AG04450 (cell line): ENCODE data around the gene CSNK2B. TPM values are rescaled to one million over a fixed set of nuclear protein-coding genes. Genes with fewer than 3 reads are reported as not detected.

ENCODE experiments used
- CTCF ChIA-PET: fragments of 300-600, 350-600 bp; formaldehyde crosslinking; extraction: SDS; loops from one replicate; lab custom pipeline; 2022; ENCODE audit warnings: antibody characterized with exemption, inconsistent platforms; lab: Charles Lee
- POLR2A ChIA-PET: fragments of 350-600 bp; formaldehyde crosslinking; extraction: SDS; loops from one replicate; lab custom pipeline; 2021; ENCODE audit warnings: antibody characterized with exemption, inconsistent platforms; lab: Yijun Ruan, JAX
- DNase-seq: peaks from one replicate; pipeline ENCODE4 v3.0.0-alpha.2; 2011; ENCODE audit warnings: low read depth, low spot score
- H3K27ac ChIP-seq: one replicate; pipeline ENCODE4 v1.5.1; 2012; ENCODE audit warnings: low read depth, low read length, control low read depth
- H3K27me3 ChIP-seq: one replicate; pipeline ENCODE4 v1.6.0; 2012; ENCODE audit warnings: low read length; ENCODE audit not compliant: control insufficient read depth, insufficient read depth
- H3K4me3 ChIP-seq: 2 replicates; pipeline ENCODE4 v1.5.1; 2011; ENCODE audit warnings: mild to moderate bottlenecking, low read depth, low read length, control low read depth
- H3K9me3 ChIP-seq: 2 replicates; pipeline ENCODE4 v1.5.1; 2012; ENCODE audit warnings: low read length; ENCODE audit not compliant: control insufficient read depth, insufficient read depth
- polyA plus RNA-seq: library from polyadenylated mRNA; depleted of rRNA; stranded (reverse); fragments of >200 nt; gene quantifications from 2 replicates; pipeline ENCODE4 v1.2.3, GENCODE V29; 2011
- TF ChIP-seq, protein P1 (sequence below): IDR thresholded peaks from 2 replicates; pipeline ENCODE4 v1.5.1; 2011; ENCODE audit warnings: low read depth, low read length, control low read depth, inconsistent platforms

The CSNK2B gene
- polyA plus RNA-seq, 1 experiment: 80.1 TPM

DNA sequence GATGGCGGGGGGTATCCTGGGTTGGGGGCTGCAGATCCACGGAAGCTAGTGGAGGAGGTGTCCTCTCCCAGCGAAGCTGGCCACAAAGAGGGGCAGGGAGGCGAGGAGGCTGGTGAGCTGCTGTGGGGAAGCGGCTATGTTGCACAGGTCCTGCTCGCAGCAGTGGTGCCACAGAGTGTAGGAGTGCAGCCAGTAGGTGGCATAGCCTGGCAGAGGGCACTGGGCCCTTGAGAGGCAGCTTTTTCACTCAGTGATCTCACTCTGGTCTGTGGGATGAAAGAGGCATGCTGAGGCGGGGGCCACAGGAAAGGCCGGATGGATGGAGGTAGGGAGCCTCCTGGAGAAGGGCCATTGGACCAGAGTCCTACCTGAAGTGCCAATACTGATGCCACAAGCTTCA lies 46.4 kb downstream of the CSNK2B start:
- DNase-seq: no peak
- POLR2A ChIA-PET: no interaction called here
- Histone ChIP-seq H3K27ac (no peak overlapping the region), H3K4me3 (no peak overlapping the region), H3K9me3 (no peaks in the 10 kb centered on the region), H3K27me3 (peaks cover 33% of the 10 kb centered on the region)
- TF ChIP-seq, protein P1, sequence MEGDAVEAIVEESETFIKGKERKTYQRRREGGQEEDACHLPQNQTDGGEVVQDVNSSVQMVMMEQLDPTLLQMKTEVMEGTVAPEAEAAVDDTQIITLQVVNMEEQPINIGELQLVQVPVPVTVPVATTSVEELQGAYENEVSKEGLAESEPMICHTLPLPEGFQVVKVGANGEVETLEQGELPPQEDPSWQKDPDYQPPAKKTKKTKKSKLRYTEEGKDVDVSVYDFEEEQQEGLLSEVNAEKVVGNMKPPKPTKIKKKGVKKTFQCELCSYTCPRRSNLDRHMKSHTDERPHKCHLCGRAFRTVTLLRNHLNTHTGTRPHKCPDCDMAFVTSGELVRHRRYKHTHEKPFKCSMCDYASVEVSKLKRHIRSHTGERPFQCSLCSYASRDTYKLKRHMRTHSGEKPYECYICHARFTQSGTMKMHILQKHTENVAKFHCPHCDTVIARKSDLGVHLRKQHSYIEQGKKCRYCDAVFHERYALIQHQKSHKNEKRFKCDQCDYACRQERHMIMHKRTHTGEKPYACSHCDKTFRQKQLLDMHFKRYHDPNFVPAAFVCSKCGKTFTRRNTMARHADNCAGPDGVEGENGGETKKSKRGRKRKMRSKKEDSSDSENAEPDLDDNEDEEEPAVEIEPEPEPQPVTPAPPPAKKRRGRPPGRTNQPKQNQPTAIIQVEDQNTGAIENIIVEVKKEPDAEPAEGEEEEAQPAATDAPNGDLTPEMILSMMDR: no peak
- CTCF ChIA-PET: interaction anchor here (1.5 to 2.2 kb wide), 2 partner anchors 9 to 79 kb away, joined by 4 to 6 read pairs; partner anchors contain the start of gene ABHD16A

- Histone ChIP-seq H3K27me3 (peaks cover 34% of the 10 kb centered on the region), H3K9me3 (no peaks in the 10 kb centered on the region), H3K27ac (no peak overlapping the region), H3K4me3 (no peak overlapping the region)
- TF ChIP-seq, protein P1: no peak
- no peak for DNase-seq
- CTCF ChIA-PET: interaction anchor here (1.5 to 2.2 kb wide), 2 partner anchors 10 to 78 kb away, joined by 4 to 6 read pairs; partner anchors contain the start of gene ABHD16A
- POLR2A ChIA-PET: interaction anchor here (0.8 to 1.1 kb wide), 2 partner anchors 10 to 114 kb away, joined by 3 read pairs; partner anchors contain the start of gene HSPA1B
Observed at GRCh38 chr6:31713465-31713864, 47.6 kb downstream of the CSNK2B start.

GRCh38 chr6:31713991-31714684 lies 48.3 kb downstream of the CSNK2B start:
- CTCF ChIA-PET: interaction anchor here (1.4 to 2.2 kb wide), 2 partner anchors 10 to 82 kb away, joined by 3 to 6 read pairs; partner anchors contain the start of genes ABHD16A and VARS1
- DNase-seq: no peak
- TF ChIP-seq, protein P1: no peak
- Histone ChIP-seq H3K27me3 (peaks cover 37% of the 10 kb centered on the region), H3K4me3 (no peak overlapping the region), H3K9me3 (no peaks in the 10 kb centered on the region), H3K27ac (no peak overlapping the region)
- POLR2A ChIA-PET: interaction anchor here (0.7 to 1.1 kb wide), 3 partner anchors 10 to 113 kb away, joined by 3 to 5 read pairs (median 3); partner anchors contain the start of gene HSPA1B

DNA sequence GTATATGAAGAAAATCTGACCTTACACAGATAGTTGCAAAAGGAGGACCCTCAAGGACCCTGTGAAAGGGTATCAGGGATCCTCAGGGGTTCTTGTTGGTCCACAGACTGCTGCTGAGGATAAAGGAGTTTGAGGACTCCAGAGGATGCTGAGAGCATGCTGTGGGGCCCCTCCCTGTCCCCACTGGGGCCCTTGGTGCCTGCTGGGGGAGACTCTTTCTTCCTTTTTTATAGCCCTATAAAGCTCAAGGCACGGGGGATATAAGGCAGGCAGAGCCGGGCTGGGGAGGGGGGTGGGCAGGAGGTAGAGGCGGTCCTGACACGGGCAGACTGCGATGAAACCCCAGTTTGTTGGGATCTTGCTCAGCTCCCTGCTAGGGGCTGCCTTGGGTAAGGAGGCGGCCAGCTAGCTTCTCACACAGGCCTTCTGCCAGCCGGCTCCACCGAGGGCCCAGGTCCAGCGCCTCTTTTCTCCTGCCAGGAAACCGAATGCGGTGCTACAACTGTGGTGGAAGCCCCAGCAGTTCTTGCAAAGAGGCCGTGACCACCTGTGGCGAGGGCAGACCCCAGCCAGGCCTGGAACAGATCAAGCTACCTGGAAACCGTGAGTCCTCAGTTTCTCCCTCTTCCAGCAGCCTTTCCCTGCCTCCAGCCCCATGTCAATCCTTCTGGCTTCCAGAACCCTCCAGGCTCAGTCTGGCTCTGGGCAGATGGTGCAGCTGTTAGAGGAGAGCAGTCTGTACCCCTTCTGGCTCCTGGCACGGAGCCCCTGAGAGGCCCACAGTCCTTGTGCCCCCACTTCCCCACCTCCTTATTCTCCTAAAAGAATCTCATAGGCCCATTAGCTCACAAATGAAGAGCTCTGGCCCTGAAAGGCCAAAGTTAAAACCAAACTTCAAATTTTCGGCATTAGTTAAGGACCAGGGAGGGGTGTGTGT lies 49.4 kb downstream of the CSNK2B start, which contains the start of gene LY6G6D:
Gene LY6G6D (plus strand): TSS at position 327 of the 937 bp plus-strand sequence. CDS start 8 bp downstream, at position 335.
- CTCF ChIA-PET: interaction anchor here (1.0 to 1.4 kb wide), 3 partner anchors 14 to 81 kb away, joined by 3 to 4 read pairs (median 3); partner anchors contain the start of gene VARS1
- H3K27ac ChIP-seq: no peak within 1 kb of the TSS
- POLR2A ChIA-PET: interaction anchor here (0.6 kb wide), 2 partner anchors 78 to 112 kb away, joined by 4 to 5 read pairs; partner anchors contain the start of gene HSPA1B
- no peaks in the 10 kb centered on the region for H3K9me3 ChIP-seq
- no peak within 1 kb of the TSS for H3K4me3 ChIP-seq
- H3K27me3 ChIP-seq: peaks cover 37% of the 10 kb centered on the region
- no peak for DNase-seq
- TF ChIP-seq, protein P1: no peak
